Chondrocyte (in vitro differentiated cells): ENCODE data around the gene GPR160. TPM values are rescaled to one million over a fixed set of nuclear protein-coding genes. Genes with fewer than 3 reads are reported as not detected.

Experiments used
- DNase-seq: peaks from one replicate; pipeline ENCODE4 v3.0.0; 2021; ENCODE audit warnings: mixed read lengths, low spot score
- H3K27ac Mint-ChIP-seq: one replicate; pipeline ENCODE4 v1.8.0; 2021; ENCODE audit warnings: mild to moderate bottlenecking, moderate library complexity, mixed read lengths; ENCODE audit not compliant: unreplicated experiment
- H3K27me3 Mint-ChIP-seq: 2 replicates; pipeline ENCODE4 v1.8.0; 2021; ENCODE audit warnings: low read depth, mixed read lengths
- H3K36me3 Mint-ChIP-seq: 2 replicates; pipeline ENCODE4 v1.8.0; 2021; ENCODE audit warnings: low read depth, mixed read lengths
- H3K4me1 Mint-ChIP-seq: 2 replicates; pipeline ENCODE4 v1.8.0; 2021; ENCODE audit warnings: low read depth, mild to moderate bottlenecking, mixed read lengths
- H3K4me3 Mint-ChIP-seq: one replicate; pipeline ENCODE4 v1.8.0; 2021; ENCODE audit warnings: mild to moderate bottlenecking, moderate library complexity, mixed read lengths; ENCODE audit not compliant: unreplicated experiment
- H3K9me3 Mint-ChIP-seq: 2 replicates; pipeline ENCODE4 v1.8.0; 2021; ENCODE audit warnings: low read depth, mixed read lengths
- total RNA-seq: library from RNA; stranded (reverse); gene quantifications from 3 replicates; pipeline ENCODE4 v1.2.1, GENCODE V29; 2021
- TF ChIP-seq, protein P1 (sequence below): fragments of 200-600 bp; sonication (generic); IDR thresholded peaks from 2 replicates; pipeline ENCODE4 v1.5.0; 2021; ENCODE audit warnings: antibody characterized with exemption, mild to moderate bottlenecking, moderate library complexity

The GPR160 gene
- total RNA-seq, 1 donor from 2014 or later = 0.37 TPM

DNA sequence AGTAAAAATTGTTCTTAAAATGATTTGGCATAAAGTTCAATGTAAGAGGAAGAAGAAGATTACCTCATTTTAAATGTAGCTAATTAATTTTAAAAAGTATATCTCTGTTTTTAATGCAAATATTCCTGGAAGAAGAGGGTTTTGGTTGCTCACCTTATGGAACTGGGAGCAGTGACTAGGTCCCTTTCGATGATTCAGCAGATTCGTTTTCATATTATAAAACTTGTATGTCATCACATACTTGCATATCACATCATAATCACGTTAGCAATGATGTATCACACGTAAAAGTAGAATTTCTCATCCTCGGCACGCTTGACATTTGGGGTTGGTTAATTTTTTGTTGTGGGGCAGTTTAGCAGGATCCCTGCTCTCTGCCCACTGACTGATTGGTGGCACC is 47.6 kb downstream of the GPR160 start:
- peaks cover 13% of the 10 kb centered on the region for H3K4me1 Mint-ChIP-seq
- no peak overlapping the region for H3K4me3 Mint-ChIP-seq
- TF ChIP-seq, protein P1, sequence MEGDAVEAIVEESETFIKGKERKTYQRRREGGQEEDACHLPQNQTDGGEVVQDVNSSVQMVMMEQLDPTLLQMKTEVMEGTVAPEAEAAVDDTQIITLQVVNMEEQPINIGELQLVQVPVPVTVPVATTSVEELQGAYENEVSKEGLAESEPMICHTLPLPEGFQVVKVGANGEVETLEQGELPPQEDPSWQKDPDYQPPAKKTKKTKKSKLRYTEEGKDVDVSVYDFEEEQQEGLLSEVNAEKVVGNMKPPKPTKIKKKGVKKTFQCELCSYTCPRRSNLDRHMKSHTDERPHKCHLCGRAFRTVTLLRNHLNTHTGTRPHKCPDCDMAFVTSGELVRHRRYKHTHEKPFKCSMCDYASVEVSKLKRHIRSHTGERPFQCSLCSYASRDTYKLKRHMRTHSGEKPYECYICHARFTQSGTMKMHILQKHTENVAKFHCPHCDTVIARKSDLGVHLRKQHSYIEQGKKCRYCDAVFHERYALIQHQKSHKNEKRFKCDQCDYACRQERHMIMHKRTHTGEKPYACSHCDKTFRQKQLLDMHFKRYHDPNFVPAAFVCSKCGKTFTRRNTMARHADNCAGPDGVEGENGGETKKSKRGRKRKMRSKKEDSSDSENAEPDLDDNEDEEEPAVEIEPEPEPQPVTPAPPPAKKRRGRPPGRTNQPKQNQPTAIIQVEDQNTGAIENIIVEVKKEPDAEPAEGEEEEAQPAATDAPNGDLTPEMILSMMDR = no peak
- no peak overlapping the region for H3K27ac Mint-ChIP-seq
- DNase-seq = no peak
- no peaks in the 10 kb centered on the region for H3K27me3 Mint-ChIP-seq
- H3K36me3 Mint-ChIP-seq = peaks cover 22% of the 10 kb centered on the region
- H3K9me3 Mint-ChIP-seq = no peaks in the 10 kb centered on the region

GRCh38 chr3:170089862-170090600 is 52.2 kb downstream of the GPR160 start:
- H3K36me3 Mint-ChIP-seq = peaks cover 15% of the 10 kb centered on the region
- no peaks in the 10 kb centered on the region for H3K27me3 Mint-ChIP-seq
- H3K9me3 Mint-ChIP-seq = no peaks in the 10 kb centered on the region
- DNase-seq = no peak
- no peak overlapping the region for H3K4me3 Mint-ChIP-seq
- TF ChIP-seq, protein P1 = no peak
- no peaks in the 10 kb centered on the region for H3K4me1 Mint-ChIP-seq
- H3K27ac Mint-ChIP-seq = no peak overlapping the region

GRCh38 chr3:170090601-170090981 is 52.8 kb downstream of the GPR160 start:
- Mint-ChIP-seq H3K4me1 (no peaks in the 10 kb centered on the region), H3K36me3 (peaks cover 17% of the 10 kb centered on the region), H3K4me3 (no peak overlapping the region), H3K27ac (no peak overlapping the region), H3K9me3 (no peaks in the 10 kb centered on the region), H3K27me3 (no peaks in the 10 kb centered on the region)
- TF ChIP-seq, protein P1 = no peak
- DNase-seq = no peak

- TF ChIP-seq, protein P1 = no peak
- H3K27me3 Mint-ChIP-seq = no peaks in the 10 kb centered on the region
- H3K27ac Mint-ChIP-seq = no peak overlapping the region
- no peak for DNase-seq
- H3K4me1 Mint-ChIP-seq = no peaks in the 10 kb centered on the region
- H3K4me3 Mint-ChIP-seq = no peak overlapping the region
- peaks cover 29% of the 10 kb centered on the region for H3K36me3 Mint-ChIP-seq
- no peaks in the 10 kb centered on the region for H3K9me3 Mint-ChIP-seq
Observed at GRCh38 chr3:170092907-170093306, 55.1 kb downstream of the GPR160 start.

DNA sequence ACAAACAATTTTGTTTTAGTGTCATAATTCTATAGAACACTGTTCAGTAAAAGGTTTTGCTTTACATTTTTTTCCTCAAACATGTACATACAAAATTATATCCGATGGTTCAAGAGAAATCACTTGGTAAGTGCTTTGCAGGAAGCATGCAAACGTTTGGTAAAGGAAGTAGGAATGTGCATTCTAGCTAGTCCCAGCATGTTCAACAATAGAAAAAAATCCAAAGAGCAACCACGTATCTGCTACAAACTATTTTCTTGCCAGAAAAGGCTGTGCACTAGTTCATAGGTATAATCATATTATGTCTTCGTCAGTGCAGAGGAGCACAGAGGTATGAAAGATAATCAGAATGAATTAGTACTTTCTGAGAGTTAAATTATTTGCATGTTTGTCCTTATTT is 58.0 kb downstream of the GPR160 start:
- H3K36me3 Mint-ChIP-seq = peaks cover 39% of the 10 kb centered on the region
- no peak for DNase-seq

More for the DNA sequence above, 58.0 kb downstream of the GPR160 start:
- peaks cover 4% of the 10 kb centered on the region for H3K4me1 Mint-ChIP-seq
- H3K27me3 Mint-ChIP-seq = no peaks in the 10 kb centered on the region
- no peak overlapping the region for H3K4me3 Mint-ChIP-seq
- no peaks in the 10 kb centered on the region for H3K9me3 Mint-ChIP-seq
- no peak overlapping the region for H3K27ac Mint-ChIP-seq
- TF ChIP-seq, protein P1 = no peak
